Measurements from ENCODE around the gene ZNF792. TPM values are rescaled to one million over a fixed set of nuclear protein-coding genes. Genes with fewer than 3 reads are reported as not detected.

ZNF792 gene
- total and polyA plus RNA-seq, 2 donors (not counting 1 experiment from before 2014, with no cell fraction given): 3.8 to 11.2 TPM

- ChIA-PET CTCF (interaction anchor here (0.6 to 5.9 kb wide), 6 partner anchors 9 to 473 kb away, joined by 3 to 71 read pairs (median 7); partner anchors contain the start of gene ZNF30), POLR2A (no interaction called here)
- Mint-ChIP-seq H3K4me1 (peaks cover 25% of the 10 kb centered on the region), H3K27ac (no peak overlapping the region), H3K9me3 (ENCODE audit: insufficient read depth) (no peaks in the 10 kb centered on the region), H3K27me3 (no peaks in the 10 kb centered on the region), H3K4me3 (no peak overlapping the region)
- H3K9me3 ChIP-seq (ENCODE audit: control extremely low read depth in 1 of 3, control insufficient read depth in 2 of 3, insufficient read depth in 1 of 3, low read length in 2 of 3): no peaks in the 10 kb centered on the region
- no peak overlapping the region for H3K9ac ChIP-seq (ENCODE audit: low read length)
- TF ChIP-seq CTCF (IDR thresholded peaks at IDR 0.05) (no peak), EZH2 (IDR thresholded peaks at IDR 0.05; ENCODE audit: borderline replicate concordance, insufficient read depth, low read depth, low read length, poor library complexity, severe bottlenecking) (no peak)
- no peak overlapping the region for H2AFZ ChIP-seq (ENCODE audit: insufficient read depth, low read depth, low read length, poor library complexity, severe bottlenecking)
- H3K36me3 ChIP-seq (replicated peaks in 1 of 2; ENCODE audit: control extremely low read depth in 1 of 2, control insufficient read depth in 1 of 2, extremely low read depth in 1 of 2, insufficient read depth in 2 of 2, low read length in 1 of 2): peaks cover 0 to 51% of the 10 kb centered on the region in 2 experiments
- no peak overlapping the region for H3K27ac ChIP-seq (ENCODE audit: low read length in 2 of 2)
- no peak overlapping the region for H3K4me2 ChIP-seq (replicated peaks; ENCODE audit: low read depth, low read length, poor library complexity, severe bottlenecking)
- peaks cover 3% of the 10 kb centered on the region for H3K79me2 ChIP-seq (ENCODE audit: control insufficient read depth, insufficient read depth, low read length)
- H3K27me3 ChIP-seq (replicated peaks in 1 of 4; ENCODE audit: control extremely low read depth in 1 of 4, control insufficient read depth in 3 of 4, insufficient read depth in 4 of 4, low read length in 3 of 4): no peaks in the 10 kb centered on the region
- WGBS (ENCODE audit: insufficient coverage): 97% methylated on average over 15 of the region's 18 CpGs
- ATAC-seq (ENCODE audit: low read depth) (no peak), DNase-seq (no peak)
- H4K20me1 ChIP-seq (ENCODE audit: control insufficient read depth, insufficient read depth, low read length, poor library complexity, severe bottlenecking): peaks cover 19% of the 10 kb centered on the region
- peaks cover 17 to 25% of the 10 kb centered on the region in 2 donors for H3K4me1 ChIP-seq (ENCODE audit: control insufficient read depth in 2 of 2, insufficient read depth in 2 of 2, low read length in 2 of 2)
- no peak overlapping the region for H3K4me3 ChIP-seq (ENCODE audit: control extremely low read depth in 1 of 5, extremely low read depth in 1 of 5, insufficient read depth in 1 of 5, low read depth in 2 of 5, low read length in 4 of 5)
- intact Hi-C loops (cut with micrococcal nuclease): loop anchor here (2.0 kb wide), 1 partner anchor 173 kb away; no protein-coding TSS in a partner anchor
These were observed 48.0 kb upstream of the ZNF792 start for GRCh38 chr19:35011737-35012682.

All from B cell (primary cell).